Measurements from ENCODE around the gene GIMAP5. TPM values are rescaled to one million over a fixed set of nuclear protein-coding genes. Genes with fewer than 3 reads are reported as not detected.

GIMAP5 gene
- total and polyA plus RNA-seq, 9 of the 15 experiments (the other 6 are each of a cell fraction or from before 2014, with no cell fraction given) = 0.35 TPM; not detected in 8

GRCh38 chr7:150739033-150739432 lies 1.8 kb downstream of the GIMAP5 start:
- BruUV-seq (replicated peaks) = no TSS peak
- no peaks in the 10 kb centered on the region for H3K36me3 ChIP-seq (ENCODE audit: control insufficient read depth, insufficient read depth, low read length)
- no peaks in the 10 kb centered on the region; a peak in 1 of 5 replicates for H3K4me1 ChIP-seq (replicated peaks in 1 of 2; ENCODE audit: control insufficient read depth in 2 of 2, insufficient read depth in 2 of 2, low read length in 2 of 2)
- ATAC-seq = no peak; the same call in 2 of the 3 replicates
- ChIA-PET POLR2A (no interaction called here), CTCF (ENCODE audit: low intra/inter-chr PET ratio) (interaction anchor here (1.7 kb wide), 1 partner anchor 249 kb away, joined by 4 read pairs; no protein-coding TSS in a partner anchor)
- no peaks in the 10 kb centered on the region for H3K79me2 ChIP-seq (ENCODE audit: control insufficient read depth, insufficient read depth, low read length)
- in situ Hi-C loops (cut with MboI) = no loop called here
- no peak for DNase-seq (ENCODE audit: extremely low read depth in 1 of 4, low spot score in 3 of 4)
- H3K9me1 ChIP-seq (ENCODE audit: control insufficient read depth, insufficient read depth, low read length) = no peaks in the 10 kb centered on the region
- H2AFZ ChIP-seq (ENCODE audit: low read depth, low read length) = no peak overlapping the region
- peaks cover 5 to 38% of the 10 kb centered on the region in 2 experiments; a peak in 2 of 5 replicates for H3K27me3 ChIP-seq (ENCODE audit: control insufficient read depth in 2 of 2, insufficient read depth in 2 of 2, low read length in 2 of 2)
- no peaks in the 10 kb centered on the region for H4K20me1 ChIP-seq (replicated peaks; ENCODE audit: control insufficient read depth, insufficient read depth, low read length)
- H3K9ac ChIP-seq (ENCODE audit: insufficient read depth in 1 of 2, low read depth in 2 of 2, low read length in 2 of 2) = no peak overlapping the region
- FAIRE-seq = peak; percentile 77
- TF ChIP-seq BRD4 (IDR thresholded peaks at IDR 0.05) = no peak
- no peak for TF ChIP-seq ZNF584 (CRISPR knock-in tag; IDR thresholded peaks at IDR 0.05; ENCODE audit: low read depth)
- no peak for TF ChIP-seq ZNF586 (CRISPR knock-in tag; conservative IDR thresholded peaks at IDR 0.05)
- TF ChIP-seq SREBF1 (IDR thresholded peaks at IDR 0.05; ENCODE audit: borderline replicate concordance, low read depth, low read length) = no peak
- peak; percentile 21 to 38; a peak in 2 of 4 replicates for TF ChIP-seq RAD21 (CRISPR knock-in tag; conservative IDR thresholded peaks at IDR 0.05 in 1 of 2, IDR thresholded peaks at IDR 0.05 in 1 of 2)
- TF ChIP-seq ASH1L (IDR thresholded peaks at IDR 0.05; ENCODE audit: borderline replicate concordance, low read depth, partially characterized antibody) = no peak
- TF ChIP-seq, protein P1, sequence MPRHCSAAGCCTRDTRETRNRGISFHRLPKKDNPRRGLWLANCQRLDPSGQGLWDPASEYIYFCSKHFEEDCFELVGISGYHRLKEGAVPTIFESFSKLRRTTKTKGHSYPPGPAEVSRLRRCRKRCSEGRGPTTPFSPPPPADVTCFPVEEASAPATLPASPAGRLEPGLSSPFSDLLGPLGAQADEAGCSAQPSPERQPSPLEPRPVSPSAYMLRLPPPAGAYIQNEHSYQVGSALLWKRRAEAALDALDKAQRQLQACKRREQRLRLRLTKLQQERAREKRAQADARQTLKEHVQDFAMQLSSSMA (CRISPR knock-in tag; IDR thresholded peaks at IDR 0.05) = no peak
- TF ChIP-seq POU5F1 (IDR thresholded peaks at IDR 0.05; ENCODE audit: borderline replicate concordance, low read depth, low read length, partially characterized antibody) = no peak
- TF ChIP-seq RFX5 (IDR thresholded peaks at IDR 0.05; ENCODE audit: low read depth, low read length) = no peak
- no peak for TF ChIP-seq EP300 (IDR thresholded peaks at IDR 0.05; ENCODE audit: low read length)
- no peak for TF ChIP-seq FOXJ2 (tag; IDR thresholded peaks at IDR 0.05)
- TF ChIP-seq, protein P2, sequence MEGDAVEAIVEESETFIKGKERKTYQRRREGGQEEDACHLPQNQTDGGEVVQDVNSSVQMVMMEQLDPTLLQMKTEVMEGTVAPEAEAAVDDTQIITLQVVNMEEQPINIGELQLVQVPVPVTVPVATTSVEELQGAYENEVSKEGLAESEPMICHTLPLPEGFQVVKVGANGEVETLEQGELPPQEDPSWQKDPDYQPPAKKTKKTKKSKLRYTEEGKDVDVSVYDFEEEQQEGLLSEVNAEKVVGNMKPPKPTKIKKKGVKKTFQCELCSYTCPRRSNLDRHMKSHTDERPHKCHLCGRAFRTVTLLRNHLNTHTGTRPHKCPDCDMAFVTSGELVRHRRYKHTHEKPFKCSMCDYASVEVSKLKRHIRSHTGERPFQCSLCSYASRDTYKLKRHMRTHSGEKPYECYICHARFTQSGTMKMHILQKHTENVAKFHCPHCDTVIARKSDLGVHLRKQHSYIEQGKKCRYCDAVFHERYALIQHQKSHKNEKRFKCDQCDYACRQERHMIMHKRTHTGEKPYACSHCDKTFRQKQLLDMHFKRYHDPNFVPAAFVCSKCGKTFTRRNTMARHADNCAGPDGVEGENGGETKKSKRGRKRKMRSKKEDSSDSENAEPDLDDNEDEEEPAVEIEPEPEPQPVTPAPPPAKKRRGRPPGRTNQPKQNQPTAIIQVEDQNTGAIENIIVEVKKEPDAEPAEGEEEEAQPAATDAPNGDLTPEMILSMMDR (IDR thresholded peaks at IDR 0.05 in 2 of 3, conservative IDR thresholded peaks at IDR 0.05 in 1 of 3; ENCODE audit: insufficient read depth in 2 of 3, low read depth in 1 of 3, low read length in 3 of 3) = peak; percentile 15 to 49 (median 27); a peak in 4 of 6 replicates
- TF ChIP-seq FOXM1 (IDR thresholded peaks at IDR 0.05; ENCODE audit: low read depth) = no peak
- TF ChIP-seq FOXM1 (CRISPR knock-in tag; IDR thresholded peaks at IDR 0.05; ENCODE audit: low read depth) = no peak
- no peak for TF ChIP-seq ZNF280B (CRISPR knock-in tag; IDR thresholded peaks at IDR 0.05)
- peak in 1 of 2 experiments; percentile 57; a peak in 2 of 4 replicates for TF ChIP-seq FOXA3 (CRISPR knock-in tag; conservative IDR thresholded peaks at IDR 0.05 in 1 of 2, IDR thresholded peaks at IDR 0.05 in 1 of 2)
- TF ChIP-seq RHOXF2B (CRISPR knock-in tag; conservative IDR thresholded peaks at IDR 0.05) = no peak
- TF ChIP-seq TOE1 (IDR thresholded peaks at IDR 0.05; ENCODE audit: borderline replicate concordance) = no peak
- no peak for TF ChIP-seq TOE1 (CRISPR knock-in tag; IDR thresholded peaks at IDR 0.05; ENCODE audit: borderline replicate concordance, low read depth)
- H3K27ac ChIP-seq (ENCODE audit: extremely low read depth, low read depth, low read length) = no peak overlapping the region
- no peak overlapping the region for H3K4me3 ChIP-seq
- intact Hi-C loops (cut with micrococcal nuclease) = no loop called here
- no peak overlapping the region for H3K4me2 ChIP-seq (ENCODE audit: insufficient read depth, low read length)
- H3K9me3 ChIP-seq (replicated peaks; ENCODE audit: control insufficient read depth, insufficient read depth, low read depth, low read length) = no peaks in the 10 kb centered on the region

Measured in K562 (cell line).